Liver (tissue), 9 donors: ENCODE data around the gene FOXS1. TPM values are rescaled to one million over a fixed set of nuclear protein-coding genes. Genes with fewer than 3 reads are reported as not detected.

Source experiments
- DNase-seq: peaks from one replicate; pipeline ENCODE4 v3.0.0-alpha.2; 2017; ENCODE audit warnings: low spot score
- H3K27ac ChIP-seq, 2 donors: one replicate each; pipeline ENCODE4 v1.7.0; 2013; ENCODE audit warnings: inconsistent platforms in 2 of 2, low read length in 2 of 2, control low read depth in 1 of 2, low read depth in 1 of 2, mild to moderate bottlenecking in 1 of 2
- H3K27me3 ChIP-seq, 4 donors: one replicate each; pipeline versions ENCODE4 v1.6.1 to v1.7.0; 2013; ENCODE audit warnings: low read length in 3 of 4, inconsistent platforms in 1 of 4, mild to moderate bottlenecking in 1 of 4, moderate library complexity in 1 of 4; ENCODE audit not compliant: control insufficient read depth in 4 of 4, insufficient read depth in 4 of 4
- H3K36me3 ChIP-seq, 4 donors: one replicate each; pipeline versions ENCODE4 v1.6.1 to v1.7.0; 2013; ENCODE audit warnings: low read length in 3 of 4, mild to moderate bottlenecking in 3 of 4, low read depth in 1 of 4, moderate library complexity in 1 of 4; ENCODE audit not compliant: control insufficient read depth in 4 of 4, insufficient read depth in 3 of 4
- H3K4me1 ChIP-seq, 4 donors: one replicate each; pipeline versions ENCODE4 v1.6.1 to v1.7.0; 2013; ENCODE audit warnings: low read length in 3 of 4, mild to moderate bottlenecking in 3 of 4, moderate library complexity in 1 of 4; ENCODE audit not compliant: control insufficient read depth in 4 of 4, insufficient read depth in 4 of 4
- H3K4me3 ChIP-seq, 3 donors: one replicate each; pipeline versions ENCODE4 v1.6.1 to v1.7.0; 2013; ENCODE audit warnings: low read length in 3 of 3, control low read depth in 1 of 3, low read depth in 1 of 3, mild to moderate bottlenecking in 1 of 3
- H3K9ac ChIP-seq, 2 donors: one replicate each; pipeline ENCODE4 v1.7.0; 2013; ENCODE audit warnings: low read length in 2 of 2, mild to moderate bottlenecking in 2 of 2, moderate library complexity in 2 of 2, control low read depth in 1 of 2, low read depth in 1 of 2
- H3K9me3 ChIP-seq, 4 donors: one replicate each; pipeline versions ENCODE4 v1.6.1 to v1.7.0; 2013; ENCODE audit warnings: low read length in 3 of 4; ENCODE audit not compliant: control insufficient read depth in 4 of 4
- CTCF ChIP-seq: fragments of 150-350 bp; IDR thresholded peaks from 2 replicates; pipeline ENCODE4 v1.5.1; 2017; ENCODE audit warnings: improper control_type of control experiment, low read depth, low read length; ENCODE audit not compliant: missing input control
- EGR1 ChIP-seq, 2 donors: IDR thresholded peaks; 2 replicates each; pipeline ENCODE4 v1.6.1; 2016 to 2018; ENCODE audit warnings: antibody characterized with exemption in 2 of 2, low read depth in 2 of 2
- FOXA1 ChIP-seq: IDR thresholded peaks from 2 replicates; pipeline ENCODE4 v1.6.1; 2016; ENCODE audit warnings: antibody characterized with exemption
- FOXA2 ChIP-seq: IDR thresholded peaks from 2 replicates; pipeline ENCODE4 v1.6.1; 2016; ENCODE audit warnings: antibody characterized with exemption
- GABPA ChIP-seq, 2 donors: IDR thresholded peaks in 1 of 2; conservative IDR thresholded peaks in 1 of 2; 2 replicates each; pipeline ENCODE4 v1.6.1; 2016; ENCODE audit warnings: antibody characterized with exemption in 2 of 2, mild to moderate bottlenecking in 1 of 2, moderate library complexity in 1 of 2
- HNF4A ChIP-seq, 2 donors: conservative IDR thresholded peaks; 2 replicates each; pipeline ENCODE4 v1.6.1; 2016; ENCODE audit warnings: antibody characterized with exemption in 2 of 2, mild to moderate bottlenecking in 2 of 2
- HNF4G ChIP-seq: IDR thresholded peaks from 2 replicates; pipeline ENCODE4 v1.6.1; 2016; ENCODE audit warnings: antibody characterized with exemption
- MAX ChIP-seq: IDR thresholded peaks from 2 replicates; pipeline ENCODE4 v1.6.1; 2016; ENCODE audit warnings: antibody characterized with exemption
- NR2F2 ChIP-seq: IDR thresholded peaks from 2 replicates; pipeline ENCODE4 v1.6.1; 2016; ENCODE audit warnings: antibody characterized with exemption
- RAD21 ChIP-seq, 2 donors: IDR thresholded peaks; 2 replicates each; pipeline ENCODE4 v1.6.1; 2016; ENCODE audit warnings: antibody characterized with exemption in 2 of 2, mild to moderate bottlenecking in 2 of 2
- RXRA ChIP-seq, 2 donors: IDR thresholded peaks; 2 replicates each; pipeline ENCODE4 v1.6.1; 2017 to 2018; ENCODE audit warnings: antibody characterized with exemption in 2 of 2, mild to moderate bottlenecking in 1 of 2
- SP1 ChIP-seq: IDR thresholded peaks from 2 replicates; pipeline ENCODE4 v1.6.1; 2018; ENCODE audit warnings: antibody characterized with exemption, mild to moderate bottlenecking
- TAF1 ChIP-seq: conservative IDR thresholded peaks from 2 replicates; pipeline ENCODE4 v1.6.1; 2016; ENCODE audit warnings: antibody characterized with exemption, mild to moderate bottlenecking
- ZBTB33 ChIP-seq: IDR thresholded peaks from 2 replicates; pipeline ENCODE4 v1.6.1; 2016; ENCODE audit warnings: antibody characterized with exemption
- WGBS: extraction: QIAGEN DNeasy Blood & Tissue Kit; methylation state at CpG from one replicate; pipeline ENCODE4 v1.1.7; 2013; 5-methylcytosine and 5-hydroxymethylcytosine counted together
- polyA plus RNA-seq, 2 donors: library from polyadenylated mRNA; stranded (reverse) in 1 of 2; unstranded in 1 of 2; fragments of 200-250 nt in 1 of 2; fragments of >200 nt in 1 of 2; fragmentation: Nextera tagmentation in 1 of 2; extraction: Ambion mirVana in 1 of 2; gene quantifications; one replicate each; pipeline versions ENCODE4 v1.2.1 to v1.2.3, GENCODE V29; 2013 to 2015
- total RNA-seq, 2 donors: library from RNA; depleted of rRNA; stranded (reverse); fragments of >200 nt; gene quantifications; one replicate each; pipeline ENCODE4 v1.2.3, GENCODE V29; 2014
- TF ChIP-seq, protein P1 (sequence below): IDR thresholded peaks from 2 replicates; pipeline ENCODE4 v1.6.1; 2016; ENCODE audit warnings: antibody characterized with exemption
- donor health status: healthy.
- donor health status: healthy.
- donor health status: healthy.
- donor health status: healthy.
- donor health status: healthy.

The FOXS1 gene
- total and polyA plus RNA-seq, 4 donors, result 0.21 to 0.51 (median 0.28) TPM

DNA sequence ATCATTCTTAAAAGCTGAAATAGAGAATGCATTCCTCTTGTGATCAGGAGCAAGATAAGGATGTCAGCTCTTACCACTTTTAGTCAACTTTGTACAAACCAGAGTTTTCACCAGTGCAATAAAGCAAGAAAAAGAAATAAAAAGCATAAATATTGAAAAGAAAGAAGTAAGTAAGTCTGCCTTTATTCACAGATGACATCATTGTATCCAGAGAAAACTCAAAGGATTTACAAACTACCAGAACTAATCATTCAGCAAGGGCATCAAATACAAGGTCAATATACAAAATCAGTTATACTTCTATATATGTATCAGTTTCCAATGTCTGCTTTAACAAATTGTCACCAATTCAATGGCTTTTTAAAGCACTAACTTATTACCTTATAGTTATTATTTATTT is 38.4 kb upstream of the FOXS1 start (continued):
- TF ChIP-seq ZBTB33, result no peak
- TF ChIP-seq RXRA (IDR thresholded peaks at IDR 0.05), result no peak
- no peak for TF ChIP-seq TAF1
- TF ChIP-seq FOXA2, result no peak
- TF ChIP-seq RAD21 (IDR thresholded peaks at IDR 0.05), result no peak
- no peak for TF ChIP-seq EGR1 (IDR thresholded peaks at IDR 0.05; ENCODE audit: low read depth in 2 of 2)
- no peak for TF ChIP-seq HNF4A (conservative IDR thresholded peaks at IDR 0.05)
- no peak for TF ChIP-seq CTCF
- TF ChIP-seq GABPA (IDR thresholded peaks at IDR 0.05 in 1 of 2, conservative IDR thresholded peaks at IDR 0.05 in 1 of 2), result no peak

- Histone ChIP-seq H3K27me3 (peaks cover 0 to 3% (median 0%) of the 10 kb centered on the region in 4 donors), H3K9me3 (no peaks in the 10 kb centered on the region), H3K9ac (no peak overlapping the region), H3K27ac (no peak overlapping the region), H3K4me3 (no peak overlapping the region), H3K4me1 (peaks cover 0 to 6% (median 2%) of the 10 kb centered on the region in 4 donors), H3K36me3 (no peaks in the 10 kb centered on the region)
- 36% methylated on average over 5 of the region's 5 CpGs for WGBS
- no peak for DNase-seq
- no peak for TF ChIP-seq GABPA (IDR thresholded peaks at IDR 0.05 in 1 of 2, conservative IDR thresholded peaks at IDR 0.05 in 1 of 2)
- no peak for TF ChIP-seq RXRA (IDR thresholded peaks at IDR 0.05)
- TF ChIP-seq RAD21 (IDR thresholded peaks at IDR 0.05), result no peak
- no peak for TF ChIP-seq NR2F2
- TF ChIP-seq CTCF, result no peak
- TF ChIP-seq ZBTB33, result no peak
- no peak for TF ChIP-seq HNF4A (conservative IDR thresholded peaks at IDR 0.05)
- no peak for TF ChIP-seq TAF1
- no peak for TF ChIP-seq SP1
- no peak for TF ChIP-seq MAX
- TF ChIP-seq HNF4G, result no peak
- no peak for TF ChIP-seq FOXA1
- TF ChIP-seq, protein P1, sequence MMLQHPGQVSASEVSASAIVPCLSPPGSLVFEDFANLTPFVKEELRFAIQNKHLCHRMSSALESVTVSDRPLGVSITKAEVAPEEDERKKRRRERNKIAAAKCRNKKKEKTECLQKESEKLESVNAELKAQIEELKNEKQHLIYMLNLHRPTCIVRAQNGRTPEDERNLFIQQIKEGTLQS, result no peak
These were observed 36.5 kb upstream of the FOXS1 start for GRCh38 chr20:31881945-31882344.
